ENCODE data around the gene COL4A5. TPM values are rescaled to one million over a fixed set of nuclear protein-coding genes. Genes with fewer than 3 reads are reported as not detected.
A peak's percentile ranks its signal among the peaks of the same experiment; 100 is the strongest.

The COL4A5 gene
- total RNA-seq, 1 experiment from 2014 or later, result 138 TPM

DNA sequence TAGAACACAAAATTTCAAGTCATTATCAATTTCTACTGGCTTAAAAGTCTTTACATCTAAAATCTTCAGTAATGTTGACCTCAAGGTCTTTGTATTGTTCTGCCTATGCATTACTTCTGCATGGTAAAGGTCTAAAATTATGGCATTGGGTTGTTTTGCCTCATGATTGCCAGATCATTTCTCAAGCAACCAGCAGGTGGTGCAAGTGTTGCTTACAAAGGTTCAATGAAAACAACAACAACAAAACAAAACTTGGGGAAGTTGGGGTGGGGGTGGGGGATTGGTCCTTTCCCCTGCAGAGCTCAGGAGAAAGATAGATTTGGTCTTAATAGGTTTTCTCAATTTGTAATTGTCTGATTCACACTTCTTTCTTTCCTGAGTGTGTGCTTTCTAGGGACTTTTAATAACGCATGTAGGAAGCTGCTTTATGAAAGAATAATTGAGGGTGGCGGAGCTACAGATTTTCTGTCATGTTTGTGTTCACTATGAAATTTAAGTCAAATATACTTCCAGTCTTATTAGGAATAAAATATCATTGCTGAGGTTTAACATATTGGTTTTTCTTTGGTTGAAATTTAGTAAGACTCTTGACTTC lies 145.1 kb downstream of the COL4A5 start:
- TF ChIP-seq, protein P1, sequence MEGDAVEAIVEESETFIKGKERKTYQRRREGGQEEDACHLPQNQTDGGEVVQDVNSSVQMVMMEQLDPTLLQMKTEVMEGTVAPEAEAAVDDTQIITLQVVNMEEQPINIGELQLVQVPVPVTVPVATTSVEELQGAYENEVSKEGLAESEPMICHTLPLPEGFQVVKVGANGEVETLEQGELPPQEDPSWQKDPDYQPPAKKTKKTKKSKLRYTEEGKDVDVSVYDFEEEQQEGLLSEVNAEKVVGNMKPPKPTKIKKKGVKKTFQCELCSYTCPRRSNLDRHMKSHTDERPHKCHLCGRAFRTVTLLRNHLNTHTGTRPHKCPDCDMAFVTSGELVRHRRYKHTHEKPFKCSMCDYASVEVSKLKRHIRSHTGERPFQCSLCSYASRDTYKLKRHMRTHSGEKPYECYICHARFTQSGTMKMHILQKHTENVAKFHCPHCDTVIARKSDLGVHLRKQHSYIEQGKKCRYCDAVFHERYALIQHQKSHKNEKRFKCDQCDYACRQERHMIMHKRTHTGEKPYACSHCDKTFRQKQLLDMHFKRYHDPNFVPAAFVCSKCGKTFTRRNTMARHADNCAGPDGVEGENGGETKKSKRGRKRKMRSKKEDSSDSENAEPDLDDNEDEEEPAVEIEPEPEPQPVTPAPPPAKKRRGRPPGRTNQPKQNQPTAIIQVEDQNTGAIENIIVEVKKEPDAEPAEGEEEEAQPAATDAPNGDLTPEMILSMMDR (IDR thresholded peaks at IDR 0.05; ENCODE audit: unreplicated experiment), result peak; percentile 36
- Mint-ChIP-seq H3K36me3 (ENCODE audit: insufficient read depth, unreplicated experiment) (peaks cover 50% of the 10 kb centered on the region), H3K27me3 (ENCODE audit: insufficient read depth, unreplicated experiment) (peaks cover 66% of the 10 kb centered on the region), H3K4me3 (ENCODE audit: unreplicated experiment) (no peak overlapping the region), H3K4me1 (ENCODE audit: insufficient read depth, unreplicated experiment) (no peaks in the 10 kb centered on the region), H3K9me3 (ENCODE audit: unreplicated experiment) (no peaks in the 10 kb centered on the region), H3K27ac (ENCODE audit: low read depth, unreplicated experiment) (no peak overlapping the region)
- peak; percentile 26 for DNase-seq (ENCODE audit: unreplicated experiment)
- no TSS peak for BruUV-seq (replicated peaks)
- POLR2A ChIA-PET, result no interaction called here
- CTCF ChIA-PET, result interaction anchor here (0.6 to 1.0 kb wide), 8 partner anchors 9 to 800 kb away, joined by 3 to 4 read pairs (median 3); no protein-coding TSS in a partner anchor
- intact Hi-C loops (cut with micrococcal nuclease), result no loop called here

DNA sequence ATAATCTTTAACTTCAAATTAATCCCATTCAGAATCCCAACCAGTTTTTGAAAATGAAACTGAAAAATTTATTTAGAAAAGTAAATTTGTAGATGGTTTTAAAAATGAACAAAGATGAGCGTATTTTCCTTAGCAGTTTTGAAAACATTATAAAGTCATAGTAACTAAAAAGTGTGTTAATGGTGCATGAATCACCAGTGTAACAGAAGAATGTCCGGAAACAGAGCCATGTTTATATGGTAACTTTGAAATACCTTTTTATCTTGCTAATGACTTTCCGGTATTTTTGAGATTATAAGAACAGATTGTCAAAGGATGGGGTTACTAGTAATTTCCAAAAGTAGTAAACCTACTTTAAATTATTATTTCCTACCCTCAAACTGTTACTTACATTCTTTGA lies 150.9 kb downstream of the COL4A5 start:
- no peaks in the 10 kb centered on the region for H3K9me3 Mint-ChIP-seq (ENCODE audit: unreplicated experiment)
- H3K4me3 Mint-ChIP-seq (ENCODE audit: unreplicated experiment), result no peak overlapping the region
- intact Hi-C loops (cut with micrococcal nuclease), result no loop called here
- peaks cover 51% of the 10 kb centered on the region for H3K36me3 Mint-ChIP-seq (ENCODE audit: insufficient read depth, unreplicated experiment)
- ChIA-PET POLR2A (no interaction called here), CTCF (no interaction called here)
- no peak overlapping the region for H3K27ac Mint-ChIP-seq (ENCODE audit: low read depth, unreplicated experiment)
- peaks cover 69% of the 10 kb centered on the region for H3K27me3 Mint-ChIP-seq (ENCODE audit: insufficient read depth, unreplicated experiment)
- H3K4me1 Mint-ChIP-seq (ENCODE audit: insufficient read depth, unreplicated experiment), result no peaks in the 10 kb centered on the region
- no TSS peak for BruUV-seq (replicated peaks)
- TF ChIP-seq, protein P1 (IDR thresholded peaks at IDR 0.05; ENCODE audit: unreplicated experiment), result no peak
- no peak for DNase-seq (ENCODE audit: unreplicated experiment)

DNA sequence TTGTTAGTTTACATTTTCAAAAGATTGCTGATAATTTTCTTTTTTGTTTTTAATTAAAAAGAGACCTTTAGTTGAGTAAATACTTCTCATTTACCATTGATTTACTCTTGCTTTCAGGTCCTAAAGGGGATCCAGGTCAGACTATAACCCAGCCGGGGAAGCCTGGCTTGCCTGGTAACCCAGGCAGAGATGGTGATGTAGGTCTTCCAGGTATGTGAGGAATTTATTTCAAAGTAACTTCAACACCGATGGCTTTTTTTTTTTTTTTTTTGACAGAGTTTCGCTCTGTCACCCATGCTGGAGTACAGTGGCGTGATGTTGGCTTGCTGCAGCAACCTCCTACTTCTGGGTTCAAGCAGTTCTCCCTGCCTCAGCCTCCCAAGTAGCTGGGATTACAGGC lies 161.6 kb downstream of the COL4A5 start:
- Mint-ChIP-seq H3K27me3 (ENCODE audit: insufficient read depth, unreplicated experiment) (peaks cover 53% of the 10 kb centered on the region), H3K9me3 (ENCODE audit: unreplicated experiment) (no peaks in the 10 kb centered on the region), H3K4me3 (ENCODE audit: unreplicated experiment) (no peak overlapping the region), H3K27ac (ENCODE audit: low read depth, unreplicated experiment) (no peak overlapping the region), H3K4me1 (ENCODE audit: insufficient read depth, unreplicated experiment) (no peaks in the 10 kb centered on the region), H3K36me3 (ENCODE audit: insufficient read depth, unreplicated experiment) (peaks cover 60% of the 10 kb centered on the region)
- no TSS peak for BruUV-seq (replicated peaks)
- DNase-seq (ENCODE audit: unreplicated experiment), result no peak
- intact Hi-C loops (cut with micrococcal nuclease), result no loop called here
- POLR2A ChIA-PET, result no interaction called here
- TF ChIP-seq, protein P1 (IDR thresholded peaks at IDR 0.05; ENCODE audit: unreplicated experiment), result no peak
- CTCF ChIA-PET, result no interaction called here

DNA sequence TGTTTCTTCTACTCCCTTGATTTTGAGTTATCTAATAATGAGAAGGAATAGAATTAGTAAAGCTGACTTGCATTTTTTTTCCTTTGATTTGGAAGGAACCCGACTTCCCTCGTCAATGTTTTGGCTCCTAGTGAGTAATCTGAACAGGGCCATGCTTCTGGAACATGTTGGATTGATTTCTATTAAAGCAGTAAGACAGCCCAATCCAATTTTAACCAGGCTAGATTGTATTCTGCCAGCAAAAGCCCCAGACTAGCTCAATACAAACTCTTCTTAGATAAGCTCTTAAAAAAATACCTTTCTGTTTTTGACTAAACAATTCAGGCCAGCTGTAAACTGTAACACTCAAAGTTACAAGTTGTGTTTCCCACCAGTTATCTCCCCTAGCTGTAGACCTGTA lies 170.5 kb downstream of the COL4A5 start:
- TF ChIP-seq, protein P1 (IDR thresholded peaks at IDR 0.05; ENCODE audit: unreplicated experiment), result no peak
- intact Hi-C loops (cut with micrococcal nuclease), result no loop called here
- no peaks in the 10 kb centered on the region for H3K9me3 Mint-ChIP-seq (ENCODE audit: unreplicated experiment)
- no peak for DNase-seq (ENCODE audit: unreplicated experiment)
- H3K4me3 Mint-ChIP-seq (ENCODE audit: unreplicated experiment), result no peak overlapping the region
- peaks cover 44% of the 10 kb centered on the region for H3K36me3 Mint-ChIP-seq (ENCODE audit: insufficient read depth, unreplicated experiment)
- BruUV-seq (replicated peaks), result no TSS peak
- H3K27ac Mint-ChIP-seq (ENCODE audit: low read depth, unreplicated experiment), result no peak overlapping the region
- no peaks in the 10 kb centered on the region for H3K4me1 Mint-ChIP-seq (ENCODE audit: insufficient read depth, unreplicated experiment)
- peaks cover 63% of the 10 kb centered on the region for H3K27me3 Mint-ChIP-seq (ENCODE audit: insufficient read depth, unreplicated experiment)
- CTCF ChIA-PET, result no interaction called here
- POLR2A ChIA-PET, result interaction anchor here (0.6 to 0.7 kb wide), 2 partner anchors 45 to 694 kb away, joined by 3 to 5 read pairs; no protein-coding TSS in a partner anchor

All from MCF 10A (cell line).